ENCODE results near the gene ZACN.
A peak's percentile ranks its signal among the peaks of the same experiment; 100 is the strongest.
"Not testable (repeated sequence)": the region's sequence is repeated elsewhere in the genome, so short reads cannot be mapped to it uniquely, and the experiment has no call there.

Gene ZACN

DNA sequence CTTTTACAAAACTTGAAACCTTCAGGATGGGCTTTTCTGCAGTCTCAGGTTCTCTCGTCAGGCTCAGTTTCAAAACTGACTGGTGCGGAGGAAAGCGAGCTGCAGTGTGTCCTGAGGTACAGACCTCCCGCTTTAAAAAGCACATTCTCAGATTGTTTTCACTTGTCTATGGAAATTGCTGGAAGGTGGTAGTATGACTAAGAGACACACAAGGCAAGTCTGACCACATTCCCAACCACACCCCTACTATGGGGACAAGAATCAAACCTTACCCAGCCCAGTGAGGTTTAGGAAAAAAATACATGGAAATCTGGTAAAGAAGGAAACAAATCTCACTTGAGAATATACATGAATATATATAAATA lies 24.9 kb upstream of the ZACN start:
- no peak for DNase-seq

DNA sequence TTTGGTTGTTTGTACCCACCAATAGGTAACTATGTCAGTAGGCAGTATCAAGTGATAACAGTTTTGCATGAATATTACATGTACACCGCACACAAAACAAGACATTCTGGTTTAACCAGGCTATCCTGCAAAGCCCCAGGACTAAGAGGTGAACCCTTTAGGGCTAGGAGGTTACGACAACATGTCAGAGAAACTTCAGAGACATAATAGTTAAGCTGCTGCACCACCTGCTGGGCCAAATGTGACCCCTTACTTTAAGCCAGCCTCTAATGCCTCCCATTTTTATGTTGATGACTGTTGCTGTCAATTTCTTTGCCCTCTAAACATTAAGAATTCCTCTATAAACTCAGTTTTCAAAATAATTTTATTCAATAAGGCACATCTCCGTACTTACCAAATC lies 22.1 kb upstream of the ZACN start:
- no peak for DNase-seq

DNA sequence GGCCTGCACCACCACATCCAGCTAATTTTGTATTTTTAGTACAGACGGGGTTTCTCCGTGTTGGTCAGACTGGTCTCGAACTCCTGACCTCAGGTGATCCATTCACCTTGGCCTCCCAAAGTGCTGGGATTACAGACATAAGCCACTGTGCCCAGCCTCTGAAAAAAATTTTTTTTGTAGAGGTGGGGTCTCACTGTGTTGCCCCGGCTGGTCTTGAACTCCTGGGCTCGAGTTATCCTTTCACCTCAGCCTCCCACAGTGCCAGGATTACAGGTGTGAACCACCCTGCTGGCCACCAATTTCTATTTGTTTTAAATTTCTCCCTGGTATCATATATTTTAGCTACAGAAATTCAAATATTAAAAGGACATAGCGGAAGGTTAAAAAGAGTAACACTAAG lies 20.7 kb upstream of the ZACN start:
- DNase-seq, result not testable (repeated sequence)

DNA sequence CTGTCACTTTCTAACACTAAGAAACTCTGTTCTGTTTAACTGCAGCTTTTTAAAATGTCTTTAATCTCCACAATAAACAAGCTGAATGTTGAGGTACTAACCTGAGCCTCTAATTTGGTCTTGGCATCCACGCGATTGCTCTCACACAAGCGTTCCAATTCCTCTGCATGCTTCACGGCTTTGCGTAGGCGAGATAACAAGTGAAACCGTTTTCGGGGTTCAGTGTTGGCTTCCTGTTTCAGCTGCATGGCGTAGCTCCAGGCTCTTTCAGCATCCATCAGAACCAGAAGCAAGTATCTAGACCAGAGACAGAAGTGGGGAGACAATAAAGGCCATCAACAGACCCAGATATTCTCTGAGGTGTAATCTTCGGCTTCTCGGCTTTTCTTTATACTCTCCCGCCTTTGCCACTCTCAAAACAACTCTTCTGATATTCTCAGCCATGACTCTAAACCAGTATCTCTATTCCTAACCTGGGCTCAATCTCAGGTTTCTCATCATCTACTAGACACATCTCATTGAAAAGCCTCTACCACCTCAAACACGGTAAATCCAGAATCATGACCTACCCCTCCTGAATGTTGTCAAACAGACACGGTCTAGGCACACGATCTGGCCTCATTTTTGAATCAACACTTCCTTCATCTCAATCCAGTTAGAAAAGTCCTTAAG lies 15.0 kb upstream of the ZACN start:
- no peak for DNase-seq

DNA sequence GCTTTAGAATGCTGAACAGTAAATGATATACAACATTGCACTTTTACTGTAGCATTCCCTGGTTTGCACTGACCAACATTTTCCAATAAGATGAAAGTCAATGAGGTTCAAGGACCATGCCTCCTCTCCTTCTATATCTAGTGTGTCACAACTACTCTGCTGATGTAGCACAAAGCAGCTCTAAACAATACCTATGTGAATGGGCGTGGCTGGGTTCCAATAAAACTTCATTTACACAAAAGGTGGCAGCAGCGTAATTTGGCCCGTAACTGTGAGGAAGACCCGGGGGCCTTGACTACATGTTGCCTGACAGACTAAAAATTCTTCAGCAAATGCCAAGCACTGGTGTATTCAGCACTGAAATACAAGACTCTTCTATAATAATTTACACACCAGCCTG lies 13.2 kb upstream of the ZACN start:
- no peak for DNase-seq

DNA sequence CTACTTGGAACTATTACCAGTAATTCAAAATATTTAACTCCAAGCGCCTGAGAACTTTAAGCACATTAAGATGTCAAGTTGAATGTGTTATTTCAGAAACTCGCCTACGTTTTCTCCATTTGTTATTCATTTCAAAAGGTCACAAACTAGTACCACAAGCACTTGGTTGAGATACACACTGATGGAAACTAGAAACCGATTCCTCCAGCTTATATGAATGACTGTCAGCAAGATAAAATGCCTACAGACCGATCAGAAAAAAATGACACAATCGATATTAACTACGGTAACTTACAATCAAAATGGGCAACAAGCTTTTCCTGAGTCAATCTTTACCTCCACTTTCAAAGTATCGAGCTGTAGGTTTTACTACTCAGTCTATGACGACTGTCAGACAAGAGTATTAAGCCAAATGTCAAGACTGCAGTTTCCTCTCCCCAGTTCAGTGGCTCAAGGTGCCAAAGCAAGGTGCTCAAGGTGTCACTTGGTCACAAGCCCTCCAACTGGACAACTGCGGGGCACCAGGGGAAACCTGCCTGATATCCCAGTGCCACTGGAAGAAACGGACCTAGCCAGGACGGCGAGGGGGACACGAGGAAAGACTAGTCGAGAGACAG lies 7.3 kb upstream of the ZACN start:
- peak; percentile 46 for DNase-seq

DNA sequence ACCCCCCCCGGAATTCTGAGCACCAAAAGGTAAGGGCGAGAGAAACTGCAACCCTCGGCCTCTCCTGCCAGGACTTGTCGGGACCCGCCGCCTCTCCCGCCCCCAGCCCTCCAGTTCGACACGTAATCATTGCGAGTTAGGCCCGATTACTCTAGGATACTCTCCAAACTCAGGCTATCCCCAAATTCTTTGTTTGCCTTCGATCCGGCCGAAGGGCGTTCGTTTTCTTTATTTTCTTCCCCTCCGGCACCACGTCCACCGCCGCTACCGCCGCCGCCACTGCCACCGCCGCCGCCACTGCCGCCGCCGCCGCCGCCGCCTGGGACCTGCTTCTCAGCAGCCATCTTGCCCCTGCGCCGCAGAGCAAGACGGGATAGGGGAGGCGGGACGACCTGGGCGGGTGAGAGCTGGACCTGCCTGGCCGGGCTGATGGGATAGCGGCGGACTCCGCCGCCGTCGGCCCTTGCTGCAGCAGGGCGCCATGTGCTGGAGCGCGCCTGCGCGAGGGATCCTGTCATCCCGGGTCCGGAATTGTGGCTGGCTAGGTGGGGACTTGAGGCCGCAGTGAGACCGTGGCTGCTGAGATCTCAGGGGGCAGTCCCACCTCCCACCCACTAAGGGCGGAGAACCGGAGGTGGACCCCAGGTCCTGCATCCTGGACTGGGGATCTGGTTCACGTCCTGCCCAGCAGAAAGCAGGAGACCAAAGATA lies 6.7 kb upstream of the ZACN start, which contains the start of gene SRP68:
Gene SRP68, minus strand, starts transcription at position 370 of the 711 bp plus-strand sequence. Its CDS starts 26 bp downstream, at position 344.
- peak; percentile 85 for DNase-seq

DNA sequence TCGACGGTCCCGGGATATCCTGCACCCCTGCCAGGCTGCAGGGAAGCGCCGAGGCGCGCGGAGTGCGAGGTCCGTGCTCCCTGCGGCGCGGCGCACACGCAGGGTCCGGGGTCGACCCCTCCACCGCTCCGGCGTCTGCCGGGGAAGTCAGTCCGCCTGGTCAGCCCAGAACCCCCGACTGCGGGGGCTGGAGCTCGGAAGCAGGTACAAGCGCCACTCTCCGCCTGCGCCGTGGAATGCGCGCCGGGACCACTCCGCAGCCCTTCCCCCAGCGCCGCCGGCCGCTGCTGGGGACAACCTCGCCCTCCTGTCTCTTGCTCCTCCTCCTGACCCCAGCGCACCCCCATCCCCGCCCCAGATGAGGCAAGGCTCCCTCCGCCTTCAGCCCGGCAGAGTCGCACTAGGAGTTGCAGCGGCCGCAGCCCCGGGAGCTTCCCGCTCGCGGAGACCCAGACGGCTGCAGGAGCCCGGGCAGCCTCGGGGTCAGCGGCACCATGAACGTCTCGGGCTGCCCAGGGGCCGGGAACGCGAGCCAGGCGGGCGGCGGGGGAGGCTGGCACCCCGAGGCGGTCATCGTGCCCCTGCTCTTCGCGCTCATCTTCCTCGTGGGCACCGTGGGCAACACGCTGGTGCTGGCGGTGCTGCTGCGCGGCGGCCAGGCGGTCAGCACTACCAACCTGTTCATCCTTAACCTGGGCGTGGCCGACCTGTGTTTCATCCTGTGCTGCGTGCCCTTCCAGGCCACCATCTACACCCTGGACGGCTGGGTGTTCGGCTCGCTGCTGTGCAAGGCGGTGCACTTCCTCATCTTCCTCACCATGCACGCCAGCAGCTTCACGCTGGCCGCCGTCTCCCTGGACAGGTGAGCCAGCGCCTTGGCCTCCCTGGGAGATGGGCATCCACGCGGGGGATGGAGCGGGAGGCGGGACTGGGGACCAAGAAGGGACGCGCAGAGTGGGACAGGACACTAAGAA lies 4.3 kb upstream of the ZACN start, which contains the start of gene GALR2:
Gene GALR2, plus strand, starts transcription at position 392 of the 974 bp plus-strand sequence. Its CDS starts 103 bp downstream, at position 495.
- DNase-seq, result no peak

DNA sequence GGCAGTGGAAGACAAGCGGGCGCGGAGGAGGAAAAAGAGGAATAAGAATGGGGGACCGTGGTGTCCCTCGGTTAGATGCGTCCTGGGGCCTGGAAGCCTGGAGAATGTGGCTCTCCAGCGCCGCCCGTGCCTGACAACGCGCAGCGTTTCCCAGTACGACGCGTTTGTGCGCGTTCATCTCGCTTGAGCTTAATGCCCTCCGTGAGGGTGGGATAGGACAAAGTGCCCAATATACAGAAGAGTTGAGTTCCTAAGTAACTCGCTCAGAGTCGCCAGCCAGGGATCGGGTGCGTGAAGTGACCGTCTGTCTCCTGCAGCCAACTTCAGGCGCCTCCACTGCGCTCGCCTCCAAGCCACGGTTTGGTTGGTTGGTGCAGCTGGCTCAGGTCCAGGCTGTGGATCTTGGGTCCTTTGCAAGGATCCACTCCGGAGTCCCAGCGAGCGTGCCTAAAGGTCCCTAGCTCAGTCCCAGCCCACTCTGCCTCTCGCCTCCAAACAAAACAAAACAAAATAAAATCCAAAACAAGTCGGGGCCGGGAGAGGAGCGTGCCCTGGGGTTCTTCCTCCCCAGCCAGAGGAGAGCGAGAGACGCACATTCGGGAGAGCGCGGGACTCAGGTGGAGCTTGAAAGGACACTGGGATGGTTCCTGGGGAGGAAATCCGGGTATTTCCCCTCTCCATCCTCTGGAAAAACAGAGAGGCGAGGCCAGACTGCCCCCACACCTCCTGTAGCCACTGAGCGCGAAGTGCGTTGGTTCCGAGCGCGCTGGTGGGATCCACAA lies 3.4 kb upstream of the ZACN start:
- DNase-seq, result peak; percentile 36

DNA sequence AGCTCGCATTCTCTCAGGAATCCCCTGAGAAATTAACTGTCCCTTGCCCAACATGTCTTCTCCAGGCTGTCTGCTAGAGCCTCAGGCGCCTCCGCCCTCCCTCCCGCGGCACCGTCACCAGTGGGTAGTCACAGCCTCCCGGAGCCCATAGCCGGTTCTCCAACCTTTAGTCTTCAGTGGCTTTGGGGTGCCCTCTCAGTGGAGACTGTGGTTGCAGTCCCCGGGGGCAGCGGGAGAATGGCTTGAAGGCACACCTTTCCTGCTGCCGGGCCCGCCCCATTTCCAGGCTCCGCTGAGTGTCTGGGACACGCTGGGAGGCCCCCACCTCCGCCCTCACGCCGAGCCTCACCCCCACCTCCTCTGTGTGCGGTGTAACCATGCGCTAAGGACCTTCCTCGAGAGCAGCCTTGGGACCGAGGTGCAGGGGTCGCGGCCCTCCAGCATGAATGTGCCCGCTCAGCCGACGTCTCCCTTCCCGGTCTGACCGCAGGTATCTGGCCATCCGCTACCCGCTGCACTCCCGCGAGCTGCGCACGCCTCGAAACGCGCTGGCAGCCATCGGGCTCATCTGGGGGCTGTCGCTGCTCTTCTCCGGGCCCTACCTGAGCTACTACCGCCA lies 2.7 kb upstream of the ZACN start:
- DNase-seq, result peak; percentile 33

DNA sequence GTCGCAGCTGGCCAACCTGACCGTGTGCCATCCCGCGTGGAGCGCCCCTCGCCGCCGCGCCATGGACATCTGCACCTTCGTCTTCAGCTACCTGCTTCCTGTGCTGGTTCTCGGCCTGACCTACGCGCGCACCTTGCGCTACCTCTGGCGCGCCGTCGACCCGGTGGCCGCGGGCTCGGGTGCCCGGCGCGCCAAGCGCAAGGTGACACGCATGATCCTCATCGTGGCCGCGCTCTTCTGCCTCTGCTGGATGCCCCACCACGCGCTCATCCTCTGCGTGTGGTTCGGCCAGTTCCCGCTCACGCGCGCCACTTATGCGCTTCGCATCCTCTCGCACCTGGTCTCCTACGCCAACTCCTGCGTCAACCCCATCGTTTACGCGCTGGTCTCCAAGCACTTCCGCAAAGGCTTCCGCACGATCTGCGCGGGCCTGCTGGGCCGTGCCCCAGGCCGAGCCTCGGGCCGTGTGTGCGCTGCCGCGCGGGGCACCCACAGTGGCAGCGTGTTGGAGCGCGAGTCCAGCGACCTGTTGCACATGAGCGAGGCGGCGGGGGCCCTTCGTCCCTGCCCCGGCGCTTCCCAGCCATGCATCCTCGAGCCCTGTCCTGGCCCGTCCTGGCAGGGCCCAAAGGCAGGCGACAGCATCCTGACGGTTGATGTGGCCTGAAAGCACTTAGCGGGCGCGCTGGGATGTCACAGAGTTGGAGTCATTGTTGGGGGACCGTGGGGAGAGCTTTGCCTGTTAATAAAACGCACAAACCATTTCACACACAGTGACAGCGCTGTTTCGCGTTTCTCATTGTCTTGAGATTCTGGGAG lies 2.0 kb upstream of the ZACN start:
- DNase-seq, result peak; percentile 51

DNA sequence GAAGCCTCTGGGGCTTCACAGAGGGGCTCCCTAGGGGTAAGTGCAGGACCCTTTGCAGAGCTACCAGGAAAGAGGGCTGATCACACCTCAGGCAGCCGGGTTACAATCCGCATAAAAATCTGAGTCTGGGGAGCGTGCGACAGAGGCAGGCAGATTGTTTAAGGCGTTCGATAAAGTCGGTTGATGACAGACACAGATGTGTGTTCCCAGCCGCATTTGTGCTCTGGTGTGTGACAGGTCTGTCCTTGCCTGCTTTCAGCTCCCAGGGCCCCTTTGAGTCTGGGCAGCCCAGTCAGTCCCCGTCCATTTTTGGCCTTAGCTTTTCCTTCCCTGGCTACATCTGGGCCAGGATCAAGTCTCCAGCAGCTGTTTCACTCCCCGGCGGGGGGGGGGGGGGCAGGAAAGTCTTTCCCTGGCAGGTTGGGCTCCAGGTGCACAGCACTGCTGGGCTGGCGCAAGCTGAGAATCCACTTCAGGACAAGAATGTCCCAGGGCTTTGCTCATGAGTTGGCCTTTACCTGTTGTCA lies 1.3 kb upstream of the ZACN start:
- DNase-seq, result no peak

DNA sequence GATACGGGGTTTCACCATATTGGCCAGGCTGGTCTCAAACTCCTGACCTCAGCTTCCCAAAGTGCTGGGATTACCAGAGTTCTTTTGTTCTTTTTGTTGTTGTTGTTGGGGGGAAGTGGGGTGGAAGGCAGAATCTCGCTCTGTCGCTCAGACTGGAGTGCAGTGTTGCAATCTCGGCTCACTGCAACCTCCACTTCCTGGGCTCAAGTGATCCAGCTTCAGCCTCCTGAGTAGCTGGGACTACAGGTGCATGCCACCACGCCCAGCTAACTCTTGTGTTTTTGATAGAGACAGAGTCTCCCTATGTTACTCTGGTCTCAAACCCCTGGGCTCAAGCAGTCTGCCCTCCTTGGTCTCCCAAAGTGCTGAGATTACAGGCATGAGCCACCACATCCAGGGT lies 612 bp upstream of the ZACN start:
- DNase-seq, result peak; percentile 12

DNA sequence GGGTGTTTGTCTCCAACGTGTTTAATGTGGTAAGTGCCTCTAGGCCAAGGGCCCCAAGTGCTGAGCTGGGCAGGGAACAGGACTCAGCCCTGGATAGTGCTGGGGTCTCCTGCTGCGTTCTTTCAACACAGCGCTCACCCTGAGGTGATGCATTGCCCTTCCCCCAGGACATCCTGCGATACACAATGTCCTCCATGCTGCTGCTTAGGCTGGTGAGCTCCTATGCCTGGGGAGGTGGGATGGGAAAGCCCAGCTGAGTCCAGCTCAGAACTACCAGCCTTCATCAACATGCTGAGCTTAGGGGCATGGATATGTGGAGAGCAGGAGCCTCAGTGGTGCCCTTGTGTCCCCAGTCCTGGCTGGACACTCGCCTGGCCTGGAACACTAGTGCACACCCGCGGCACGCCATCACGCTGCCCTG lies 563 bp downstream of the ZACN start:
- peak; percentile 21 for DNase-seq

DNA sequence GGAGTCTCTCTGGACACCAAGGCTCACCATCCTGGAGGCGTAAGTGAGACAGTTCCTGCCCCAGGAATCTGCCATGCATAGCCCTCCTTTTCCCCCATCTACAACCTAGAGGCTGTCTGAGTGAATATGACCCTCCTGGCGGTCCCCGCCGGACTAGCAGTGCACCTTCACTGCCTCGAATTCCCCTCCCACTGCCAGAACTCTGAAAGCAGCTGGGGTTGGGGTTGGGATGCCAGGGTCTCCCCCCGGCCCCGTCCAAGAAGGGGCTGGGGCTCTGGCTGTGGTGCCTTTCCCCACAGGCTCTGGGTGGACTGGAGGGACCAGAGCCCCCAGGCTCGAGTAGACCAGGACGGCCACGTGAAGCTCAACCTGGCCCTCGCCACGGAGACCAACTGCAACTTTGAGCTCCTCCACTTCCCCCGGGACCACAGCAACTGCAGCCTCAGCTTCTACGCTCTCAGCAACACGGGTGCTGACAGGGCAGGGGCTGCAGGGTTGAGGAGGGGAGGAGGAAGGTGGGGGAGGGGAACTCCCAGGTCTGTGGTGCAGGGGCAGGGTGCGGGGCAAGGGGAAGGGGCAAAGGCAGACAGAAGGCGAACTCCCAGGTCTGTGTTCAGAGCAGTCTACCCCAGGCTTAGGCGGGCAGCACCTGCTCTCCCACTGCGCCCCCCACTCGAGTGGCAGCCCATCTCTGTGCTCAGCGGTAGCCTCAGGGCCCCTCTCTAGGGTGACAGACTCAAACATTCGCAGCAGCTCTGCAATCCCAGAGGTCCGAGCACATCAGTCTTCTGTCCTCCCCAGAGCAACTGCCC lies 1.2 kb downstream of the ZACN start:
- DNase-seq, result peak; percentile 43

DNA sequence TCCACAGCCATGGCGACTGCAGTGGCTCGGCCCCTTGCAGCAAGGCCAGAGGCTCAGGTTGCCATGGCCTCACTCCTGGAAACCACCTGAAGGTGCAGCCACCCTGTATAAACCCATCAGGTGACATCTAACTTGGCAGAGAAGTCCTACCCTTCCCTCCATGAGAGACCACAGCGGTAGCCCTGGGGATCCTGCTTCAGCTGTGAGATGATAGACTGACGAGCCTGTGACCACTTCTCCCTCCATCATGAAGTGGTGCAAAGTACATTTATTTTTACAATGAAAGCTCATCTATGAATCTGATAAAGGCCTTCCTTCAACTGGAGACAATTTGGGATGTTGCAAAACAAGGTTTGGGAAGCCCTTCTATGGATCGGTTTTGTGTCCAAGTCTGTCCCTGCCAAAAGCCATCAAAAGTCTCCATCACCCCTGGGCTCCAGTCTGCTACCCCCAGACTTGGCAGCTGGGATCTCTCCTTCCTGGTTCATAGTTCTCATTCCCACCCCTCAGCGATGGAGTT lies 1.8 kb downstream of the ZACN start:
- peak; percentile 12 for DNase-seq

DNA sequence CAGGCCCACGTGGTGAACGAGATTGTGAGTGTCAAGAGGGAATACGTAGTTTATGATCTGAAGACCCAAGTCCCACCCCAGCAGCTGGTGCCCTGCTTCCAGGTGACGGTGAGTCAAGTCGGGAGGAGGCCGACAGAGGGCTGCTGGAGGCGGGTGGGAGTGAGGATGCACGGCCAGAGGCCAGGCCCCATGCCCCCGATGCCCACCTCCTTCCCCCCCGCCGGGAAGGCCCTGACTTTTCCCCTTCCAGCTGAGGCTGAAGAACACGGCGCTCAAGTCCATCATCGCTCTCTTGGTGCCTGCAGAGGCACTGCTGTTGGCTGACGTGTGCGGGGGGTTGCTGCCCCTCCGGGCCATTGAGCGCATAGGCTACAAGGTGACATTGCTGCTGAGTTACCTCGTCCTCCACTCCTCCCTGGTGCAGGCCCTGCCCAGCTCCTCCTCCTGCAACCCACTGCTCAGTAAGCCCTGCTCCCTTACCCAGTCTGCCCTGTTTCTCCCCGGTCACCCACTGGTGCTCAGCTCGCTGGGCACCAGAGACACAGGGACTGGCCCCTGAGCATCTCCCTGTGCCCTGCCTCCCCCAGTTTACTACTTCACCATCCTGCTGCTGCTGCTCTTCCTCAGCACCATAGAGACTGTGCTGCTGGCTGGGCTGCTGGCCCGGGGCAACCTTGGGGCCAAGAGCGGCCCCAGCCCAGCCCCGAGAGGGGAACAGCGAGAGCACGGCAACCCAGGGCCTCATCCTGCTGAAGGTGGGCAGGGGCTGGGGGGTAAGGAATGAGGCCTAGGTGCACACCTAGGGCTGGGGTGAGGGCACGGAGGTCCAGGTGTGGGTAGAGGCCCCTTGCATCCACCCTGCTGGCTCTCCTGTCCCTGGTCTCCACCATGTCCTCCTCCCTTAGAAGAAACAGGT lies 2.6 kb downstream of the ZACN start:
- DNase-seq, result no peak

Data from activated T-cell treated with anti-CD3 and anti-CD28 coated beads, Interleukin-2, amount 50 U/mL, for 1 hour (primary cell).